GM23338 (cell line): ENCODE results near the gene CNOT4. TPM values are rescaled to one million over a fixed set of nuclear protein-coding genes. Genes with fewer than 3 reads are reported as not detected.

ENCODE experiments used
- ATAC-seq: fragments of 200-7000 bp; cut with Tn5 transposase; 3 replicates; pipeline ENCODE4 v1.9.1; 2020
- DNase-seq: peaks from one replicate; pipeline ENCODE4 v3.0.0-alpha.2; 2015; ENCODE audit warnings: low spot score
- H2AFZ ChIP-seq: fragments of 200-600 bp; sonication (generic); 2 replicates; pipeline ENCODE4 v1.8.0; 2016; ENCODE audit warnings: antibody characterized with exemption, mild to moderate bottlenecking, moderate library complexity
- H3F3A ChIP-seq: fragments of 200-600 bp; sonication (generic); replicated peaks from 2 replicates; pipeline ENCODE4 v1.8.0; 2017; ENCODE audit warnings: antibody characterized with exemption, mixed run types, low read depth
- H3K27ac ChIP-seq: fragments of 200-600 bp; sonication (generic); 2 replicates; pipeline ENCODE4 v1.6.1; 2016; ENCODE audit warnings: low read depth
- H3K27me3 ChIP-seq: fragments of 200-600 bp; sonication (generic); 2 replicates; pipeline ENCODE4 v1.8.0; 2016; ENCODE audit warnings: mild to moderate bottlenecking, mixed run types, moderate library complexity; ENCODE audit not compliant: insufficient read depth
- H3K36me3 ChIP-seq: fragments of 200-600 bp; sonication (generic); 2 replicates; pipeline ENCODE4 v1.8.0; 2016; ENCODE audit warnings: mild to moderate bottlenecking; ENCODE audit not compliant: insufficient read depth
- H3K4me1 ChIP-seq: fragments of 200-600 bp; sonication (generic); 2 replicates; pipeline ENCODE4 v1.8.0; 2016; ENCODE audit warnings: mild to moderate bottlenecking, moderate library complexity; ENCODE audit not compliant: insufficient read depth
- H3K4me2 ChIP-seq: fragments of 200-600 bp; sonication (generic); 2 replicates; pipeline ENCODE4 v1.7.1; 2017; ENCODE audit warnings: mixed run types
- H3K4me3 ChIP-seq: fragments of 200-600 bp; sonication (generic); 2 replicates; pipeline ENCODE4 v1.6.1; 2016; ENCODE audit warnings: mixed run types
- H3K79me2 ChIP-seq: fragments of 200-600 bp; sonication (generic); replicated peaks from 2 replicates; pipeline ENCODE4 v1.8.0; 2017; ENCODE audit warnings: mild to moderate bottlenecking; ENCODE audit not compliant: insufficient read depth
- H3K9me2 ChIP-seq: fragments of 200-600 bp; sonication (generic); 2 replicates; pipeline ENCODE4 v1.8.0; 2017; ENCODE audit not compliant: insufficient read depth
- H4K20me1 ChIP-seq: fragments of 200-600 bp; sonication (generic); replicated peaks from 2 replicates; pipeline ENCODE4 v1.8.0; 2017; ENCODE audit warnings: mild to moderate bottlenecking; ENCODE audit not compliant: insufficient read depth
- H3K27ac Mint-ChIP-seq: 2 replicates; pipeline ENCODE4 v1.8.0; 2020; ENCODE audit warnings: inconsistent platforms, mild to moderate bottlenecking, moderate library complexity, mixed read lengths
- H3K27me3 Mint-ChIP-seq: 3 replicates; pipeline ENCODE4 v1.8.0; 2022; ENCODE audit warnings: low read depth, mild to moderate bottlenecking, moderate library complexity, mixed read lengths, inconsistent platforms; ENCODE audit not compliant: insufficient read depth, poor library complexity
- H3K36me3 Mint-ChIP-seq: 3 replicates; pipeline ENCODE4 v1.8.0; 2021; ENCODE audit warnings: low read depth, mild to moderate bottlenecking, inconsistent platforms, moderate library complexity, mixed read lengths
- H3K4me1 Mint-ChIP-seq: 3 replicates; pipeline ENCODE4 v1.8.0; 2020; ENCODE audit warnings: mild to moderate bottlenecking, inconsistent platforms, mixed read lengths
- H3K4me3 Mint-ChIP-seq: 3 replicates; pipeline ENCODE4 v1.8.0; 2021; ENCODE audit warnings: moderate library complexity, mild to moderate bottlenecking, inconsistent platforms, mixed read lengths
- H3K9me3 Mint-ChIP-seq: 3 replicates; pipeline ENCODE4 v1.8.0; 2020; ENCODE audit warnings: moderate library complexity, mild to moderate bottlenecking, inconsistent platforms, mixed read lengths
- CTCF ChIP-seq, 2 experiments: fragments of 200-600 bp in 1 of 2; sonication (generic) in 1 of 2; conservative IDR thresholded peaks; 2 replicates each; pipeline versions ENCODE4 v1.5.1 to v1.6.1; 2016 to 2017; ENCODE audit warnings: antibody characterized with exemption in 2 of 2, low read depth in 2 of 2, mild to moderate bottlenecking in 2 of 2, moderate library complexity in 1 of 2
- ZNF462 ChIP-seq: fragments of 250-450 bp; sonication (Bioruptor Pico); IDR thresholded peaks from 2 replicates; pipeline ENCODE4 v1.5.0; 2020; ENCODE audit warnings: mild to moderate bottlenecking, moderate library complexity
- polyA plus RNA-seq: library from polyadenylated mRNA; unstranded; fragments of >200 nt; fragmentation: Nextera tagmentation; extraction: Ambion mirVana; gene quantifications from 2 replicates; pipeline ENCODE4 v1.2.1, GENCODE V29; 2016
- total RNA-seq: library from RNA; depleted of rRNA; stranded (reverse); fragments of >200 nt; shearing (Covaris generic); gene quantifications from 2 replicates; pipeline ENCODE4 v1.2.3, GENCODE V29; 2014

CNOT4 gene
- total and polyA plus RNA-seq, 2 experiments from 2014 or later = 18.9 to 26.2 TPM

GRCh38 chr7:135512135-135512887, 2.4 kb upstream of the CNOT4 start:
- peak; percentile 89 for DNase-seq
- Mint-ChIP-seq H3K27me3 (peaks cover 5% of the 10 kb centered on the region), H3K4me3 (no peak overlapping the region), H3K27ac (no peak overlapping the region), H3K36me3 (no peaks in the 10 kb centered on the region), H3K4me1 (peaks cover 6% of the 10 kb centered on the region; the same call in 2 of the 3 replicates), H3K9me3 (no peaks in the 10 kb centered on the region)
- no peak overlapping the region for H3K4me2 ChIP-seq
- H2AFZ ChIP-seq = no peak overlapping the region
- no peaks in the 10 kb centered on the region for H3F3A ChIP-seq
- ATAC-seq = 0 out of 3 replicates have a peak, but pooled peaks have one; percentile 4
- H3K4me3 ChIP-seq = no peak overlapping the region
- H3K9me2 ChIP-seq = no peaks in the 10 kb centered on the region
- H3K36me3 ChIP-seq = no peaks in the 10 kb centered on the region
- no peaks in the 10 kb centered on the region for H3K27me3 ChIP-seq
- peaks cover 10% of the 10 kb centered on the region; the same call in 1 of the 2 replicates for H3K4me1 ChIP-seq
- H3K79me2 ChIP-seq = peaks cover 21% of the 10 kb centered on the region
- H3K27ac ChIP-seq = no peak overlapping the region
- peaks cover 14% of the 10 kb centered on the region for H4K20me1 ChIP-seq
- TF ChIP-seq CTCF (conservative IDR thresholded peaks at IDR 0.05; ENCODE audit: low read depth in 2 of 2) (peak; percentile 61 to 83), ZNF462 (CRISPR knock-in tag) (no peak)
